ENCODE measurements around the gene AKR7A2. TPM values are rescaled to one million over a fixed set of nuclear protein-coding genes. Genes with fewer than 3 reads are reported as not detected.

AKR7A2 gene
- total RNA-seq, 2 experiments from 2014 or later, result 41.3 to 43.0 TPM

- DNase-seq (no peak), ATAC-seq (no peak)
- no peaks in the 10 kb centered on the region for H3K27me3 Mint-ChIP-seq
- POLR2A ChIA-PET, result interaction anchor here (0.7 kb wide), 1 partner anchor 58 kb away, joined by 4 read pairs; no protein-coding TSS in a partner anchor
- peaks cover 49% of the 10 kb centered on the region for H3K4me1 Mint-ChIP-seq
- H3K27ac Mint-ChIP-seq, result peak overlapping the region; percentile 89
- H3K4me3 Mint-ChIP-seq, result no peak overlapping the region
- H3K36me3 Mint-ChIP-seq (ENCODE audit: low read depth), result peaks cover 65% of the 10 kb centered on the region
- CTCF ChIA-PET, result interaction anchor here (0.6 to 1.8 kb wide), 10 partner anchors 11 to 674 kb away, joined by 3 to 8 read pairs (median 3); no protein-coding TSS in a partner anchor
- intact Hi-C loops (cut with DNase I, micrococcal nuclease), result loop anchor here in 1 of 2 experiments (10.0 kb wide), 1 partner anchor 400 kb away; no protein-coding TSS in a partner anchor
- H3K9me3 Mint-ChIP-seq (ENCODE audit: low read depth), result no peaks in the 10 kb centered on the region
These were observed 56.7 kb downstream of the AKR7A2 start for GRCh38 chr1:19255288-19255687.

- intact Hi-C loops (cut with DNase I, micrococcal nuclease), result loop anchor here in 1 of 2 experiments (10.0 kb wide), 1 partner anchor 400 kb away; no protein-coding TSS in a partner anchor
- Mint-ChIP-seq H3K36me3 (ENCODE audit: low read depth) (peaks cover 56% of the 10 kb centered on the region), H3K4me1 (peaks cover 55% of the 10 kb centered on the region), H3K27ac (peak overlapping the region; percentile 55), H3K27me3 (no peaks in the 10 kb centered on the region), H3K9me3 (ENCODE audit: low read depth) (no peaks in the 10 kb centered on the region), H3K4me3 (no peak overlapping the region)
- no peak for ATAC-seq
- no peak for DNase-seq
- CTCF ChIA-PET, result interaction anchor here (0.6 to 1.8 kb wide), 5 partner anchors 13 to 629 kb away, joined by 3 to 8 read pairs (median 3); no protein-coding TSS in a partner anchor
- POLR2A ChIA-PET, result interaction anchor here (0.7 kb wide), 1 partner anchor 271 kb away, joined by 3 read pairs; no protein-coding TSS in a partner anchor
These were observed 57.5 kb downstream of the AKR7A2 start for GRCh38 chr1:19254416-19254815.

Other genes starting within 250 kb of the AKR7A2 start
- gene UBR4, start 101.9 kb downstream of the AKR7A2 start, total RNA-seq, result 100 to 1,000 TPM; 117 to 147 TPM
- gene EMC1, start 60.6 kb downstream of the AKR7A2 start, total RNA-seq, result 10 to 100 TPM; 45.0 to 59.0 TPM
- 10 to 100 TPM; 82.6 to 95.0 TPM for gene MRTO4, start 60.3 kb downstream of the AKR7A2 start, total RNA-seq
- under 1 TPM; 0.39 to 0.60 TPM for gene AKR7A3, start 23.4 kb downstream of the AKR7A2 start, total RNA-seq
- 1 to 10 TPM; 5.9 to 6.5 TPM for gene SLC66A1, start 182 bp upstream of the AKR7A2 start, total RNA-seq
- gene CAPZB, start 173.4 kb upstream of the AKR7A2 start, total RNA-seq, result 100 to 1,000 TPM; 320 to 346 TPM